ENCODE results near the gene SPSB4.
"Not testable (repeated sequence)": the region's sequence is repeated elsewhere in the genome, so short reads cannot be mapped to it uniquely, and the experiment has no call there.

SPSB4 gene

DNA sequence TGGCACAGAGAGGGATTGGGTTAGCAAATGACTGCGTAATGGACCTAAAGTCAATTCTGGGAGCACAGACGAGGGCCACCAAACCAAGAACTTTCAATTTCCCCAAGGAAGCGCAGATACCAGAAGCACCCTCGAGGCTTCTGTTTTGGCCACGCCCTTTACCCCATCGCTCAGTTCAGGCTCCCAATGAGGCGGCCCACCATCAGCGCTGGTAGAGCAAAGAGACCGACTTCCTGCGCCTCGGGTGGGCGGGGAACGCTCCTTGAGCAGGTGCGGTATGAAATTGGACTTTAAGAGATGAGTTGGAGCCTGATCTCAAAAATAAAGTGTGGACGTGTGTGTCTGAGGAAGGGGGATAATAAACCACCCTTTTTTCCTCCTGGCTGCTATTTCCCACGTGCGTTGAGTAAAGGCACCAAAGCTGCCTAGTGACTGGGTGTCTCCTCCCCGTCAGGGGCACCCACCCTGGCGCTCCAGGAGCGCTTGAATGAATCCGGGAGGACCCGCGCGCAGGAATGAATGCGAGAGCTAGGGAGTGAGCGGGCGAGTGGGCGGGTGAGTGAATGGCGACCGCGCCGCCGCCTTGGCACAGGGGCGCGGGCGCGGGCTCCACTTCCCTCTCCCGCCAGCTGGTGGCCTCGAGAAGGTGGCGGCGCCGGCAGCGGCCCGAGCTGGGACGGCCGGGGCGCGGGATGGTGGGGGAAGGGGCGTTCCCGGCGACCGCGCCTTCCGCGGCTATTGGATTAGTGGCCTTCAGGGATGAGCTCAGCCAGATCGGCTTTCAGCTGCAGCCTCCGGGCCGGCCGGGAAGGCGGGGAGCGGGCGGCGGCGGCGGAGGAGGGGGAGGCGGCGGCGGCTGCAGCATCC lies at the start of gene SPSB4:
TSS of gene SPSB4 (plus strand) at position 772 of the 867 bp plus-strand sequence. CDS start 14,758 bp downstream, outside the sequence.
- DNase-seq, result peak; percentile 22

GRCh38 chr3:141006344-141006743 lies 44.8 kb upstream of the SPSB4 start:
- no peak for DNase-seq

GRCh38 chr3:141009496-141009895 lies 41.7 kb upstream of the SPSB4 start:
- no peak for DNase-seq

DNA sequence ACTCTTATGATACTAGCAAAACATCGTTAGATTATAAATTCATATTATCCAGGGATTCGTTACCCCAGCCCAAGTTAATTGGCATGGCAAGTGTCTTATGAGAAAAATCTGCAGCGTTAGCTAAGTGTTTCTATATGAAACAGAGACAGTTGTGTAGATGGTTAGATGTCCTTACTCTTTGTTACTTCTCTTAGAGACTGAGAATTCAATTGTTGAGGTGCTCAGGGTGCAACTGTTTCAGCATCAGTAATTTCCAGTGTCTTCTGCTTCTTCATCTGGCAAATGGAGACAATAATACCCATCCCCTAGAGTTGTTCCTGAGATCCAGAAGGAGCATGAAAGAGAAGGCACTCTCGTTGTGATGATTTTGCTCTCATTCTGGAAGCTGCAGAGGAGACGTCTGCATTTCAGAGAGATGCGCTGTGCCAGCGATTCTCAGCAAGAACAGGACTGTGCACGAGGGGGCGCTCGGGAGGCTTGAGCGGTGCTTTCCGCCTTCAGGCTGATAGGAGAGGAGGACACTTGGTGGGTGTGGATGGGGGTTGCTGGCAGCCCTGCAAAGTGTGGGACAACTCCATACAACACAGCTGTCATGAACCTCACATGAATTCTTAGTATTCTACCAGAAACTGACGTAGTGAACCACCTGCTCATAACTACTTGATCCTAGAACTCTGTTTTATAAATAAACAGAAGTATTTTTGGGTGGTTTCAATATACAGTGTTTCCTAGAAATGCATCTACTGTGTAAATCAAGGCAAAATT lies 39.7 kb upstream of the SPSB4 start:
- DNase-seq, result peak; percentile 17

DNA sequence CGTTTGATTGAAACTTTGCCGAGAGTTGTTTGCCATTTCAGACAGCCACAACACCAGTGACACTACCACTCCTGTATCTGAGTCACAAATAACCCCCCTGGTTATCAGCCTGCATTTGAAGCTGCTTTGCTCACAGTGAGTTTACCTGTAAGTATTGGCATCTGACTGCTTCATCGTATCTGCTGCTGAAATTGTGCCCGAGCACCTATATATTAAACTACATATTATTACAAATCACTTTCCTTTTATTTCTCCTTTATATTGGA lies 39.2 kb upstream of the SPSB4 start:
- DNase-seq, result no peak

- DNase-seq, result no peak
These were observed 38.6 kb upstream of the SPSB4 start for GRCh38 chr3:141012571-141012970.

DNA sequence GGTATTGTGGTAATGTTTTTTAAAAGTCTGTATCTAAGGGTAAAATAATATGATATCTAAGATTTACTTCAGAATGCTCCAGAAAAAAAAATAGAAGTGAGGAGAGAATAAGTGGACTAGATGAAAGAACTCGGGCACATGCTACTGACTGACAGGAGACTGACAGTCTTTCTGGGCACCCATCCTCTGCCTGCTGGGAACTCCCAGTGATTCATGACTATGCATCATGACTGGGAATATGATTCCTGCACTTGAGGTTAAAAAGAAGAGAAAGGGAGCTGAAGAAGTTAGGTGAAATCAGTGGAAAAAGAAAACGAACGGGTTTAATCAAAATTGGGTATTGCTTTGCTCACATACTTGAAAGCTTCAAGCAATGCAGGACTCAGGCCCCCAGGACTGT lies 35.7 kb upstream of the SPSB4 start:
- DNase-seq, result no peak

GRCh38 chr3:141017366-141018322 lies 33.5 kb upstream of the SPSB4 start:
- not testable (repeated sequence) for DNase-seq

- no peak for DNase-seq
These were observed 31.9 kb upstream of the SPSB4 start for GRCh38 chr3:141019244-141019643.

DNA sequence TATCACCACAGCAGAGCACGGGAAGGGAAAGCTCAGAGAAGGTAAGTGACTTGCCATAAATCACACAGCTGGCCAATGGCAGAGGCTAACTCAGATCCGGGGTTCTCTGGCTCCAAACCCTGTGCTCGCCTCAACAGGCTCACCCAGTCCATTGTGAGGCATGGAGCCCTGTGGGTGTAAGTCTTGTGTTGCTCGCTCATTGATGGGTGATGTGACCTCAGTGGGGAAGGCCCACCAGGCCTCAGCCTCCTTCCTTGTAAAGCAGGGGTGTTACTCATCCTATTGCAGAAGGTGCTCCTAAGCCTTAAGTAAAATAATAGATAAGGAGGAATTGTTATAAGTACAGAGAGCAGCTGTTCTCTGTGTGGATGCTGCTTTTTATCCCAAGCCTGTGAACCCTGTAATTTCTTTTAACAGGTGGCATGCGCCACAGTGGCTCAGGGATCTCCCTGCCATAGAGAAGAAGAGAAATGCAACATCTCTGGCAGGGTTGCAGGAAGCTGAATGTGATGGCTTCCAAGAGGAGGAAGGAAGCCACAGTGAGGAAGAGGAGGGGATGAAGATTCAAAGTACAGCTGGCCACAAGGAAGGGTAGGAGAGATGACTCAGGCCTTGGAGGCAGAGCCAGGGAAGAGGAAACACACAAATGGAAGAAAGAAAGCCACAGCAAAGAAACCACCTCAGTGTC lies 30.9 kb upstream of the SPSB4 start:
- no peak for DNase-seq

GRCh38 chr3:141021261-141021660 lies 29.9 kb upstream of the SPSB4 start:
- DNase-seq, result no peak

GRCh38 chr3:141030296-141030695 lies 20.9 kb upstream of the SPSB4 start:
- DNase-seq, result no peak

DNA sequence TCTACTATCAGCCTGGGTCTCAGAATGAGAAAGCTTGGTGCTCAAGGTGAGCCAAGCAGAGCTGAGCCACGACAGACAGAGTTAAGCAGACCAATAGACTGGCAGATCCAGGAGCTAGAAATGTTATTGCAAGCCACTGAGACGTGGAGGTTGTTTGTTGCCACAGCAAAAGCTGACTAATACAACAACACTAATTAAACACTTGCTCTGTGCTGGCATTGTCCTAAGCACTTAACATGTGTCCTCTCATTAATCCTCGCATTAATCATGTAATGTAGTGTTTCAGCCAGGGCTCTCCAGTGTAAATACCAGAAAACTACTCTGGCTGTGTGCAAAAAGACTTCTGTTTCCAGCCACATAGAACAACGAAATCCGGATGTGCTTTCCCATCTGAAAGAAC lies 11.6 kb upstream of the SPSB4 start:
- DNase-seq, result no peak

DNA sequence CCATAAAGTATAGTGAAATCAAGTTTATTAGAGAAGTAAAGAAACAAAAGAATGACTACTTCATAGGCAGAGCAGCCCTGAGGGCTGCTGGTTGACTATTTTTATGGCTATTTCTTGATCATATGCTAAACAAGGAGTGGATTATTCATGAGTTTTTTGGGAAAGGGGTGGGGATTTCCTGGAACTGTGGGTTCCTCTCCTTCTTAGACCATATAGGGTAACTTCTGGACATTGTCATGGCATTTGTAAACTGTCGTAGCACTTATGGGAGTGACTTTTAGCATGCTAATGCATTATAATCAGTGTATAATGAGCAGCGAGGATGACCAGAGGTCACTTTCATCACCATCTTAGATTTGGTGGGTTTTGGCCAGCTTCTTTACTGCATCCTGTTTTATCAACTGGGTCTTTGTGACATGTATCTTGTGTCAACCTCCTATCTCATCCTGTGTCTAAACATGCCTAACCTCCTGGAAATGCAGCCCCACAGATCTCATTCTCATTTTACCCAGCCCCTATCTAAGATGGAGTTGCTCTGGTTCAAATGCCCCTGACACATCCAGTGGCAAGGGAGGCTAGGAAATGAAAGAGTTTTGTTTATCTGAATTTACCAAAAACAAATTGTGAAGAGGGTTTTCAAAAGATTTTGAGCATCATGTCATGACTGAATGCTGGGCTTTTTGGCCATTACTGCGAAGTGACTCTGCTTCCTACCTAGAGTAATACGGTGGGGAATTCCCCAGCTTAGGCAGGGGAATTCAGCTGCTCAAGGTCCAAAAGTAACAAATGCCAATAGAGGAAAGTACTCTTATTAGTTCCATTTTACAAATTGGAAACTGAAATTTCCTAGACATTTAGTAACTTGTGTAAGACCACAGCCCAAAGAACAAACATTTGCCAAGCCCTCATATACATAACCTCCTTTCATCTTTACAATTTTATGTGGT lies 6.2 kb upstream of the SPSB4 start:
- no peak for DNase-seq

GRCh38 chr3:141045849-141046248 lies 5.3 kb upstream of the SPSB4 start:
- no peak for DNase-seq

GRCh38 chr3:141047168-141047567 lies 4.0 kb upstream of the SPSB4 start:
- no peak for DNase-seq

DNA sequence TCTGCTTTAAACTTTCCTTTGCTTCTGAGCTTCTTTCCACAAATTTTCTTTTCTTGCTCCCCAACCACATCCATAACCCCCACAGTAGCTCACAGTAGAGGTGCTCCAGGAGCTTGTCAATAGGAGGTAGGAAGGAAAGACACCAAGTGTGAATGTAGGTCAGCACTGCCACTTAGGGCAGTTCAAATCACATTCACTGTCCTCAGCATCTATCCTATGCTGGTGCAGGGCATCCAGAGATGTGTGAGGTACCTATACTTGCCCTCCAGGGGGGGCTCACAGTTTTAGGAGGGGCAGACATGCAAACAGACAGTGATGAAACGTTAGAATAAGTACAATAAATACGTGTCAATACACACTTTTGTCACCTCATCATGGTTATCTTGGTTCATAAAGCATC lies 1.5 kb upstream of the SPSB4 start:
- no peak for DNase-seq

- no peak for DNase-seq
These were observed 475 bp downstream of the SPSB4 start for GRCh38 chr3:141051443-141052200.

DNA sequence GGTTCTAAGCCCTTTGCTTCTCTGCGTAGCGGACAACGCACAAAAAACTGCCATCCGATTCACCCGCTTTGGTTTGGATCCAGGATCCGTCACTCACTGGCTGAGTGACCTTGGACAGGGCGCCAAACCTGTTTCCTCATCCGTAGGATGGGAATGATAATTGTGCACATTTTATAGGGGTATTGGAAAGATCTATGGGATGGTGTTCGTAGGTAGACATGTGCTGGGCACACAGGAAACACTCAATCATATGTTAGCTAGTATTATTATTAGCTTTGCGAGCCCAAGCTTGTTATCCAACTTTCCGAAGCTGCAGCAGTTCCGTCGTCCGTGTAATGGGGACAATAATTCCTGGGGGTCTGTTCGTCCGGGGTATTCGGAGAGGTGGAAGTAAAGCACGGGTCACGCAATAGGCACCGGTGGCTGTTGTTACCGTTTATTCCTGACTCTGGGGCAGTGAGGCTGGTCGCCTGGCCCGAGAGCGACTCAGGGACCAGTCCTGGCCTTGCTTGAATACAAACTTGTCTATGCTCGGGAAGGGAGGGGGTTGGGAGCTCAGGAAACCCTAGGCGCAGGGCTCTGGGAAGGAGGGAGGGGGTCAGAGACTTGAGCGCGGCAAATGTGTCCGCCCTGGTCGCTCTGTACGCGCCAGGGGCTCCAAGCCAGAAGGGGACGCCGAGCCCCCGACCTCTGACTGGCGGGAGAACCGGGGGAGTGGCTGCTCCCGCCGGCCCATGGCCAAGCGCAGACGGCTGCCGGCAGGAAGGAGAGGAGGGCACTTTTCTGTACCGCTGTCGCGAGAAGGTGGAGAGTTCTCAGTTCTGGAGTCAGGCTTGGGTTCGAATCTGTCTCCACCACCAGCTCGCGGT lies 1.3 kb downstream of the SPSB4 start:
- DNase-seq, result no peak

DNA sequence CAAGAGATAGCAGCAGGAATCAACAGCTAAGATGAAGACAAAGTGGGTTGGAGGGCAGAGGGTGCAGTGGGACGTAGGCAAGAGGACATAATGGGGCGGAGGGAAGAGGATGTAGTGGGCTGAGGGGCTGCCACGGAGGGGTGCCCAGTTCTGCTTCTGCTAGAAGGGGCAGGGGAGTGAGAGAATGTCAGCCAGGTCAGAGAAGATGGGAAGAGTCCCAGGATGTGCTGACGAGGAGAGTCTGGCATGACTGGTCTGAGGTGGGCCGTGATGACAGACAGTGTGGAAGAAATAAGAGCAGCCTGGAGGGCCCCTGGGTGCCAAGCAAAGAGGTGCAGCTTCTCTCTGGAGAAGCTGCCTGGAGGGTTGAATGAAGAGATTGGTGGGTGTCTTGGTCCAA lies 4.0 kb downstream of the SPSB4 start:
- DNase-seq, result no peak
